ENCODE measurements around the gene TRMT1. TPM values are rescaled to one million over a fixed set of nuclear protein-coding genes. Genes with fewer than 3 reads are reported as not detected.

Gene TRMT1
- total and polyA plus RNA-seq, 8 donors, result 24.2 to 46.2 (median 33.9) TPM

GRCh38 chr19:13094771-13095392, 21.7 kb downstream of the TRMT1 start:
- no peak for ATAC-seq
- peaks cover 33 to 67% of the 10 kb centered on the region in 2 donors for H3K4me1 ChIP-seq
- no peak for TF ChIP-seq CTCF (IDR thresholded peaks at IDR 0.05)
- no peaks in the 10 kb centered on the region for H3K9me3 ChIP-seq
- peak overlapping the region in 1 of 2 donors; percentile 50 for H3K4me3 ChIP-seq
- intact Hi-C loops (cut with DNase I), result loop anchor here (5.0 to 10.0 kb wide), 2 partner anchors 108 to 110 kb away; no protein-coding TSS in a partner anchor
- peak overlapping the region; percentile 44 to 98 for H3K27ac ChIP-seq
- H3K27me3 ChIP-seq, result peaks cover 0 to 12% of the 10 kb centered on the region in 2 donors
- H3K36me3 ChIP-seq, result peaks cover 0 to 22% of the 10 kb centered on the region in 2 donors
- peak in 1 of 4 donors; percentile 79 for DNase-seq

GRCh38 chr19:13094106-13094504, 22.4 kb downstream of the TRMT1 start:
- peaks cover 0 to 12% of the 10 kb centered on the region in 2 donors for H3K27me3 ChIP-seq
- H3K4me1 ChIP-seq, result peaks cover 36 to 59% of the 10 kb centered on the region in 2 donors
- intact Hi-C loops (cut with DNase I), result loop anchor here (5.0 to 10.0 kb wide), 2 partner anchors 107 to 109 kb away; no protein-coding TSS in a partner anchor

GRCh38 chr19:13093407-13094105, 23.0 kb downstream of the TRMT1 start:
- ATAC-seq (peak; percentile 70), DNase-seq (peak; percentile 74 to 94 (median 84))
- peak; percentile 95 to 99 for TF ChIP-seq CTCF (IDR thresholded peaks at IDR 0.05)
- Histone ChIP-seq H3K4me3 (no peak overlapping the region), H3K4me1 (peaks cover 36 to 54% of the 10 kb centered on the region in 2 donors), H3K27ac (peak overlapping the region; percentile 85 to 98), H3K27me3 (peaks cover 0 to 12% of the 10 kb centered on the region in 2 donors), H3K36me3 (peaks cover 0 to 24% of the 10 kb centered on the region in 2 donors), H3K9me3 (no peaks in the 10 kb centered on the region)
- intact Hi-C loops (cut with DNase I), result loop anchor here (5.0 to 10.0 kb wide), 2 partner anchors 106 to 109 kb away; no protein-coding TSS in a partner anchor

More at GRCh38 chr19:13094106-13094504, 22.4 kb downstream of the TRMT1 start:
- ATAC-seq (no peak), DNase-seq (peak in 1 of 4 donors; percentile 72)
- Histone ChIP-seq H3K27ac (peak overlapping the region; percentile 85 to 98), H3K4me3 (no peak overlapping the region), H3K9me3 (no peaks in the 10 kb centered on the region), H3K36me3 (peaks cover 0 to 24% of the 10 kb centered on the region in 2 donors)
- TF ChIP-seq CTCF (IDR thresholded peaks at IDR 0.05), result peak; percentile 5 to 49

GRCh38 chr19:13092606-13093235, 23.8 kb downstream of the TRMT1 start:
- Histone ChIP-seq H3K4me1 (peaks cover 36 to 52% of the 10 kb centered on the region in 2 donors), H3K27me3 (peaks cover 0 to 12% of the 10 kb centered on the region in 2 donors), H3K27ac (peak overlapping the region; percentile 49 to 85), H3K9me3 (no peaks in the 10 kb centered on the region), H3K4me3 (no peak overlapping the region), H3K36me3 (peaks cover 0 to 24% of the 10 kb centered on the region in 2 donors)
- no peak for TF ChIP-seq CTCF (IDR thresholded peaks at IDR 0.05)
- DNase-seq (peak in 1 of 4 donors; percentile 69), ATAC-seq (peak; percentile 10)
- intact Hi-C loops (cut with DNase I), result loop anchor here (5.0 to 10.0 kb wide), 2 partner anchors 105 to 108 kb away; no protein-coding TSS in a partner anchor

Data from left lung (tissue), 10 donors.